ENCODE results near the gene PCDHGA8.

The PCDHGA8 gene

DNA sequence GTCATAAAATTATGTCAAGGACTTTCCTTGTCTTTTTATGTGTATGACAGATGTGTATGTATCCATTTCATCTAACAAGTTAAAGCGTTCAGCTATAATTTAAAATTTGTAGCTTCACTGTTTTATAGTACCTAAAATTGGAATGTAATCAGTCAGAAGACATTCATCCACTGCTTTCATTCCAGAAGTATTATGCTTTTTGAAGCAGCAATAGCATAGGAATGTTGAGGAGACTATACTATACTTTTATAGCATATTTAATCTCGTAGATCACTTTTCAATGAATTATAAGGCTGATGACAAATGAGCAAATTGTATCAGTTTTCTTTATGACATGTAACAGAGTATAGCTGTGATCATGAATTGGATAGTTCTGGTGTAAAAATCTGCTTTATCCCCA is 44.8 kb downstream of the PCDHGA8 start:
- no peak for DNase-seq

DNA sequence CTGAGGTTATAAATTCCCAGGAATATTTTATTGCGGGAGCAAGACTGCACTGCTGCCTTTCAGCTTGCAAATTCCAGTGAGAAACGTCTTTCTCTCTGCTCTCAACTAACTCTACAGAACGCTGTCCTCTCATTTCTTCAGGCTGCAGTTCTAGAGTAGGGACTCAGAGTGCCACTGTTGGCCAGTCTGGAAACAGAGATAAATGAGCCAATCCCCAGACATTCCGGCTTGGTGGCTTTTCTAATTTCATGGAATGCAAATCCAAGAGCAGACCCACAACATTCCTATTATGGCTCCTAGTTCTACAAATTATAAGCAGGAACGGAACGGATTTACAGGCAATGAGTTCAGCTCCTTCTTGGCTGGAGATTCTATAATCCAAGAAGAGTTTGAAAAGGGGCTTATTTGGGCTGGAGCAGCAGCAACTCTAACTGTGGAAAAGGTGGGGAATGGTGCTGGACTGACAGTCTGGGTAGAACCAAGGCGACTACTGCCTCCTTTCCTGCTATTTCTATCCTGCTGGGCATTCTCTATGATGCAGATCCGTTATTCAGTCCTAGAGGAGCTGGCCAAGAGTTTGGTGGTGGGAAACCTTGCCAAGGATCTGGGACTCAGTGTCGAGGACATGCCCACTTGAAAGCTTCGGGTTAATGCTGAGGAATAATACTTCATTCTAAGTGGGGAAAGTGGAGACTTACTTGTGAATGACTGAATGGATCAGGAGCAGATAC is 47.1 kb downstream of the PCDHGA8 start:
- DNase-seq, result no peak

DNA sequence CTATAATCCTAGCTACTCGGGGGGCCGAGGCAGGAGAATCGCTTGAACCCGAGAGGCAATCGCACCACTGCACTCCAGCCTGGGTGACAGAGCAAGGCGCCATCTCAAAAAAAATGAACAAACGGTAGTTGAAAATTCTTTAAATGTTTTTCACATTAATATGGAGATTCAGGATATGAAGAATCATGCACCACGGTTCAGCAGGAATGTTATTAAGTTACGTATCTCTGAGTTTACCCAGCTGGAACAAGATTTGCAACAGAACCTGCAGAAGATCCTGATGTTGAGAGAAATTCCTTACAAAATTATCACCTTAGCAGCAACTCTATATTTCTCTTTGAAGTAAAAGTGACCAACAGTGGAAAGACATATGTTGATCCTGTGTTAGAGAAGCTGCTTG is 47.9 kb downstream of the PCDHGA8 start:
- no peak for DNase-seq

DNA sequence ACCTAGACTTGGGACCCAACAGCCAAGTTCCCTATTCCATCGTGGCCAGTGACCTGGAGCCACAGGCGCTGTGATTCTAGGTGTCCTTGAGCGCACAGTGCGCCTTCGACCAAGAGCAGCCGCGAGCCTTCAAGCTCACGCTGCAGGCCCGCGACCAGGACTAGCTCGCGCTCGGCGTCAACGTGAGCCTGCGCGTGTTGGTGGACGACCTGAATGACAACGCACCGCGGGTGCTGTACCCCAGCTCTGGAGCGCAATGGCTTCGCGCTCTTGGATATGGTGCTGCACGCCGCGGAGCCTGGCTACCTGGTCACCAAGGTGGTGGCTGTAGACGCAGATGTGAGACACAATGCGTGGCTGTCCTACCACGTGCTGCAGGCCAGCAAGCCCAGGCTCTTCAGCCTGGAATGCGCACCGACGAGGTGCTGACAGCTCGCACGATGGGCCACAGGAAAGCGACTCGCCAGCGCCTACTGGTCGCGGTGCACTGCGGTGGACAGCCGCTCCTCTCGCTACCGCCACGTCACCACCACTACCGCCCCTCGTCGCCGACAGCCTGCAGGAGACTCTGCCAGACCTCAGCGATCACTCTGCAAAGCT is 49.2 kb downstream of the PCDHGA8 start:
- no peak for DNase-seq

Data from NCI-H2081 (cell line).